Keratinocyte (primary cell): ENCODE results near the gene DCP2. TPM values are rescaled to one million over a fixed set of nuclear protein-coding genes. Genes with fewer than 3 reads are reported as not detected.

Experiments used
- DNase-seq: peaks from one replicate; pipeline ENCODE4 v3.0.0-alpha.2; 2011; ENCODE audit warnings: low read depth, missing footprints, low spot score
- FAIRE-seq: peaks from 2 replicates; lab custom pipeline; 2011; peaks lifted over from hg19 to GRCh38; lab: Jason Lieb, UNC
- H2AFZ ChIP-seq: 2 replicates; pipeline ENCODE4 v1.6.0; 2012; ENCODE audit warnings: low read length, control low read depth, inconsistent platforms; ENCODE audit not compliant: control insufficient read depth
- H3K27ac ChIP-seq: 2 replicates; pipeline ENCODE4 v1.5.1; 2011; ENCODE audit warnings: low read length; ENCODE audit not compliant: control insufficient read depth, insufficient read depth
- H3K27me3 ChIP-seq: 3 replicates; pipeline ENCODE4 v1.6.0; 2011; ENCODE audit warnings: low read length; ENCODE audit not compliant: control insufficient read depth, insufficient read depth; ENCODE audit errors: extremely low read depth
- H3K36me3 ChIP-seq, 2 experiments: 2 replicates in 1 of 2; 3 replicates in 1 of 2; pipeline ENCODE4 v1.5.1; 2011; ENCODE audit warnings: low read length in 2 of 2, mild to moderate bottlenecking in 1 of 2; ENCODE audit not compliant: control insufficient read depth in 2 of 2, insufficient read depth in 2 of 2; ENCODE audit errors: extremely low read depth in 1 of 2
- H3K4me1 ChIP-seq: 3 replicates; pipeline ENCODE4 v1.5.1; 2011; ENCODE audit warnings: low read length; ENCODE audit not compliant: control insufficient read depth, insufficient read depth; ENCODE audit errors: extremely low read depth
- H3K4me2 ChIP-seq: 3 replicates; pipeline ENCODE4 v1.6.0; 2011; ENCODE audit warnings: low read depth, low read length; ENCODE audit not compliant: control insufficient read depth, insufficient read depth; ENCODE audit errors: extremely low read depth
- H3K4me3 ChIP-seq, 3 experiments: fragments of 200-600 bp in 1 of 3; sonication (generic) in 1 of 3; 2 replicates in 2 of 3; 3 replicates in 1 of 3; pipeline ENCODE4 v1.5.1; 2011 to 2016; ENCODE audit warnings: low read length in 3 of 3, mild to moderate bottlenecking in 3 of 3, control low read depth in 2 of 3, inconsistent platforms in 1 of 3, low read depth in 1 of 3, mixed read lengths in 1 of 3, mixed run types in 1 of 3, moderate library complexity in 1 of 3; ENCODE audit not compliant: control insufficient read depth in 2 of 3, insufficient read depth in 2 of 3; ENCODE audit errors: extremely low read depth in 1 of 3
- H3K79me2 ChIP-seq: 2 replicates; pipeline ENCODE4 v1.6.0; 2012; ENCODE audit warnings: low read length; ENCODE audit not compliant: control insufficient read depth, insufficient read depth
- H3K9ac ChIP-seq: 3 replicates; pipeline ENCODE4 v1.6.0; 2011; ENCODE audit warnings: low read length; ENCODE audit not compliant: control insufficient read depth, insufficient read depth; ENCODE audit errors: extremely low read depth
- H3K9me1 ChIP-seq: 3 replicates; pipeline ENCODE4 v1.6.0; 2011; ENCODE audit warnings: low read length; ENCODE audit not compliant: control insufficient read depth, insufficient read depth; ENCODE audit errors: extremely low read depth
- H3K9me3 ChIP-seq: 2 replicates; pipeline ENCODE4 v1.5.1; 2012; ENCODE audit warnings: low read depth, low read length; ENCODE audit not compliant: control insufficient read depth
- H4K20me1 ChIP-seq: 3 replicates; pipeline ENCODE4 v1.6.0; 2011; ENCODE audit warnings: low read length; ENCODE audit not compliant: control insufficient read depth, insufficient read depth; ENCODE audit errors: extremely low read depth
- CTCF ChIP-seq, 3 experiments: IDR thresholded peaks in 1 of 3; conservative IDR thresholded peaks in 1 of 3; optimal IDR thresholded peaks in 1 of 3; 2 replicates in 2 of 3; 3 replicates in 1 of 3; pipeline versions ENCODE3 to v1.5.1; 2011; ENCODE audit warnings: low read length in 3 of 3, mild to moderate bottlenecking in 3 of 3, moderate library complexity in 2 of 3, control low read depth in 1 of 3, inconsistent platforms in 1 of 3; ENCODE audit not compliant: insufficient read depth in 2 of 3; ENCODE audit errors: extremely low read depth in 1 of 3
- EZH2 ChIP-seq: IDR thresholded peaks from one replicate; pipeline ENCODE4 v1.6.1; 2012; ENCODE audit warnings: inconsistent platforms, mild to moderate bottlenecking, low read length, moderate library complexity
- dilution Hi-C: fragments of 300-500 bp; cut with MboI; formaldehyde crosslinking; loops from one replicate; pipeline ENCODE4 v1.7.0; 2020; ENCODE audit warnings: low sequenced_read_pairs; ENCODE audit not compliant: extremely low pct_ligation_motif_present
- polyA plus RNA-seq, 5 experiments: library from polyadenylated mRNA; depleted of rRNA in 3 of 5; stranded (reverse) in 3 of 5; stranded (forward) in 1 of 5; unstranded in 1 of 5; fragments of >200 nt; gene quantifications; 1 replicate in 1 of 5; 2 replicates in 3 of 5; 3 replicates in 1 of 5; pipeline versions ENCODE4 v1.2.1 to v1.2.3, GENCODE V29; 2011 to 2012; ENCODE audit warnings: missing spikeins in 2 of 5, low read depth in 1 of 5, low replicate concordance in 1 of 5

DCP2 gene
- polyA plus RNA-seq, 1 donor (not counting 4 experiments of a cell fraction or from before 2014, with no cell fraction given) = 11.8 TPM

- FAIRE-seq (no peak), DNase-seq (no peak)
- dilution Hi-C loops = no loop called here
- Histone ChIP-seq H3K27me3 (no peaks in the 10 kb centered on the region), H3K4me3 (no peak overlapping the region), H3K9me1 (no peaks in the 10 kb centered on the region), H3K27ac (no peak overlapping the region), H3K36me3 (peaks cover 10 to 14% of the 10 kb centered on the region in 2 experiments), H3K9me3 (no peaks in the 10 kb centered on the region), H3K79me2 (no peaks in the 10 kb centered on the region), H3K4me2 (no peak overlapping the region), H3K9ac (no peak overlapping the region), H4K20me1 (no peaks in the 10 kb centered on the region), H3K4me1 (peaks cover 28% of the 10 kb centered on the region), H2AFZ (no peak overlapping the region)
- TF ChIP-seq CTCF (optimal IDR thresholded peaks at IDR 0.05 in 1 of 3, IDR thresholded peaks at IDR 0.05 in 1 of 3, conservative IDR thresholded peaks at IDR 0.05 in 1 of 3; ENCODE audit: extremely low read depth in 1 of 3, insufficient read depth in 2 of 3, low read length in 3 of 3) (no peak), EZH2 (no peak)
Observed at GRCh38 chr5:113040672-113041260, 64.2 kb downstream of the DCP2 start.

- no peak overlapping the region for H2AFZ ChIP-seq
- no peaks in the 10 kb centered on the region for H3K9me1 ChIP-seq
- no peaks in the 10 kb centered on the region for H3K79me2 ChIP-seq
- no peaks in the 10 kb centered on the region for H4K20me1 ChIP-seq
- TF ChIP-seq CTCF (optimal IDR thresholded peaks at IDR 0.05 in 1 of 3, IDR thresholded peaks at IDR 0.05 in 1 of 3, conservative IDR thresholded peaks at IDR 0.05 in 1 of 3; ENCODE audit: extremely low read depth in 1 of 3, insufficient read depth in 2 of 3, low read length in 3 of 3) (no peak), EZH2 (no peak)
- no peaks in the 10 kb centered on the region for H3K9me3 ChIP-seq
- no peak overlapping the region for H3K4me3 ChIP-seq
- DNase-seq (no peak), FAIRE-seq (no peak)
- H3K27me3 ChIP-seq = no peaks in the 10 kb centered on the region
- no peak overlapping the region for H3K4me2 ChIP-seq
- peaks cover 37% of the 10 kb centered on the region for H3K4me1 ChIP-seq
- no peak overlapping the region for H3K9ac ChIP-seq
- peaks cover 10 to 12% of the 10 kb centered on the region in 2 experiments for H3K36me3 ChIP-seq
- no peak overlapping the region for H3K27ac ChIP-seq
- dilution Hi-C loops = no loop called here
Observed at GRCh38 chr5:113042491-113043243, 66.1 kb downstream of the DCP2 start.
